MG63 (cell line): ENCODE measurements around the gene MTIF2. TPM values are rescaled to one million over a fixed set of nuclear protein-coding genes. Genes with fewer than 3 reads are reported as not detected.
"Not testable (repeated sequence)": the region's sequence is repeated elsewhere in the genome, so short reads cannot be mapped to it uniquely, and the experiment has no call there.

Experiments used
- DNase-seq: peaks from one replicate; pipeline ENCODE4 v3.0.0-alpha.2; 2020
- H3K27me3 ChIP-seq: fragments of 250-450 bp; sonication (Bioruptor Pico); 2 replicates; pipeline ENCODE4 v1.5.1; 2020; ENCODE audit warnings: mild to moderate bottlenecking, moderate library complexity
- H3K36me3 ChIP-seq: fragments of 250-450 bp; sonication (Bioruptor Pico); 2 replicates; pipeline ENCODE4 v1.5.1; 2020; ENCODE audit warnings: mild to moderate bottlenecking, moderate library complexity
- H3K4me3 ChIP-seq: fragments of 250-450 bp; sonication (Bioruptor Pico); 2 replicates; pipeline ENCODE4 v1.5.1; 2020; ENCODE audit warnings: mild to moderate bottlenecking, moderate library complexity
- H3K9me3 ChIP-seq: fragments of 250-450 bp; sonication (Bioruptor Pico); 2 replicates; pipeline ENCODE4 v1.5.1; 2020; ENCODE audit warnings: mild to moderate bottlenecking, moderate library complexity
- total RNA-seq: library from RNA; depleted of rRNA; stranded (reverse); fragments of >200 nt; shearing (Covaris generic); gene quantifications from 2 replicates; pipeline ENCODE4 v1.2.3, GENCODE V29; 2014; ENCODE audit warnings: low replicate concordance; rRNA removed

Gene MTIF2
- total RNA-seq, 1 experiment from 2014 or later: 40.6 TPM

- no peak for DNase-seq
These were observed 40.8 kb downstream of the MTIF2 start for GRCh38 chr2:55228226-55228563.

GRCh38 chr2:55227437-55228225, 41.4 kb downstream of the MTIF2 start:
- not testable (repeated sequence) for H3K9me3 ChIP-seq, H3K4me3 ChIP-seq, H3K27me3 ChIP-seq, DNase-seq
- H3K36me3 ChIP-seq: peaks cover 17% of the 10 kb centered on the region

More at GRCh38 chr2:55228226-55228563, 40.8 kb downstream of the MTIF2 start:
- Histone ChIP-seq H3K36me3 (peaks cover 23% of the 10 kb centered on the region), H3K4me3 (no peak overlapping the region), H3K27me3 (no peaks in the 10 kb centered on the region), H3K9me3 (no peaks in the 10 kb centered on the region)

DNA sequence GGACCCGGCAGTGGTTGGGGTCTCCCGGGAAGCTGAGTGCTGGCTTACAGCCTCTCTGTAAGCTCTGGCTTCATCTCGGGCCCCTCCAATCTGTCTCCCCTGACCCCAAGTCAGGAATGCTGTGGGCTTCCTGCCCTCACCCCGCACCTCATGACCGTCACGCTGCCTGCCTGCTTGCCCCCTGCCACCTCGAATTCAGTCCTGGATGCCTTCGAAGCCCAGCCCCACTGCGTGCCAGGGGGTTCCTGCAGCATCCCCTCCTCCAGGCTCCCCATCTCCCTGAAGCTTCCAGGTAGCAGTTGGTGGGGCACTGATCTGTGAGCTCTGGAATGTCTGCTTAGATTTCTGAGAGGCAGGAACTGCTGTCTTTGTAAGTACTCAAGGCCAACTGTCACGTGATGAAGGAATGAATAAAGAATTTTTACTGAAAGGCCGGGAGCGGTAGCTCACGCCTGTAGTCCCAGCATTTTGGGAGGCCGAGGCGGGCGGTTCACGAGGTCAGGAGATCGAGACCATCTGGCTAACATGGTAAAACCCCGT, 43.5 kb downstream of the MTIF2 start:
- Histone ChIP-seq H3K4me3 (no peak overlapping the region), H3K9me3 (no peaks in the 10 kb centered on the region), H3K27me3 (no peaks in the 10 kb centered on the region), H3K36me3 (peaks cover 17% of the 10 kb centered on the region)
- DNase-seq: no peak

DNA sequence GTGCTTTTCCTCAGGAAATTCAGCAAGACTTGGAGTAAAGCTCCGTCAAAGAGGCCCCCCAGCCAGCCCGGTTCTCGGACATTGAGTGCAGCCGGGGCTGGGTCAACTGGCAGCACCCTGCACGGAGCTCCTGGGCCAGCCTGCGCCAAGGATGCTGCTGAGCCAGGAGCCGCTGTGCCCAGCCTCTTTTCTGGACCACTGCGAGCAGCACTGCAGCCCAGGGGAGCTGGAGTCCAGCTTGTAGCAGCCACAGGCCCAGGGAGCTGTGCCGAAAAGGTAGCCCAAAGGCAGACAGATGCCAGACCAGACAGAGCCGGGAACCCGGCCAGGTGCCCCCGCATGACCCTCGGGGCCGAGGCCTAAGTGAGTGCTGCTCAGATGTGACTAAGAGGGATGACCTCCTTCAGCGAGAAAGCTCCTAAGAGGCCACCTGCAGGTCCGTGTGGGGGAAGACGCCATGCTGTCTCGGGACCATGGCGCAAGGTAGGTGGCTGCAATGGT, 44.2 kb downstream of the MTIF2 start:
- Histone ChIP-seq H3K36me3 (peaks cover 12% of the 10 kb centered on the region), H3K9me3 (no peaks in the 10 kb centered on the region), H3K4me3 (no peak overlapping the region), H3K27me3 (no peaks in the 10 kb centered on the region)
- DNase-seq: peak; percentile 49

DNA sequence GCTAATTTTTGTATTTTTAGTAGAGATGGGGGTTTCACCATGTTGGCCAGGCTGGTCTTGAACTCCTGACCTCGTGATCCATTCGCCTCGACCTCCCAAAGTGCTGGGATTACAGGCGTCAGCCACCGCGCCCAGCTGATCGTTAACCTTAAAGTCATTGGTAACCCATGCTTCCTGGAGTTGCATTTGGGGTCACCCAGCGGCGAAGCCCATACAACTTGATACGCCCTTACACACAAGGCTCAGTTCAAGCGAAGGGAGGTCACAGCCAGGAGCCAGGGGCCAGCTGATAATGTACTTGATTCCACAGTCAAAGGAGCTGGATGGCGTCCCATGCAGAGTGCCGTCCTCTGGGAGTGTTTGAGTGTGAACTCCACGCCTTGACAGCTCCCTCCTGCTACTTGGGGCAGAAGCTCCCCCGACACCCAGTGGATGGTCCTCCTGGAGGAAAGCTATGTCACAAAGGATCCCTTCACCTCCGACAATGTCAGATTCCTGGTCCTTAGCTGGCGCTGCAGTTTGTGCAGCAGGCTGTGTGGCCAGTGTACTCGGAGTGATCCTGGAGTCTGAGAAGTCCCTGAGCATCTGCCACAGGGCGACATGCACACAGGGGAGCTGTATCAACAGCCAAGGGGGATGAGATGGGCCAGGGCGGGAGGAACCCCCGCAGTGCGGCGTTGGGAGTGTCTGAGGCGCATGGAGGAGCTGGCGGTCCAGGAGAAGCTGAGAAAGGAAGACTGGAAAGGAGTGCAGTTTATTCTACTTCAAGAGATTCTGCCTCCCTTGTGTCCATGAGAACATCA, 44.9 kb downstream of the MTIF2 start:
- Histone ChIP-seq H3K9me3 (no peaks in the 10 kb centered on the region), H3K27me3 (no peaks in the 10 kb centered on the region), H3K36me3 (peaks cover 12% of the 10 kb centered on the region), H3K4me3 (no peak overlapping the region)
- DNase-seq: no peak

DNA sequence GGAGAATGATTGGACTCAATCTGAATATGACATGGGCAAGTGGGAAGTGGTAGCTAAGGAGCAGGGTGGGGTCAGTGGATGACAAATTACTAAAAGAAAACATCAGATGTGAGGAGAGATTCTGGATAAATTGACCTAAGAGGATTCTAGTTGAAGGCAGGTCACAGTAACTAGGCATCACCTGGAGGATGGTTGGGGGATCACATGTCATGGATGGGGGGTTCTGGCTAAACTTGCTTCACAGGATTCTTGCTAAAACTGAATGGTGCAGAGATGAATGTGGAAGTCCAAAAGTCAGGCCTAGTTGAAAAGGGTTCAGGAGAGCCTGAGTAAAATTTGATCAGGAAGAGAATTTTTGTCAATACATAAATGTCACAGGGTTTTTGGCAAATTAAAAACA, 55.2 kb downstream of the MTIF2 start:
- Histone ChIP-seq H3K27me3 (no peaks in the 10 kb centered on the region), H3K36me3 (no peaks in the 10 kb centered on the region), H3K4me3 (no peak overlapping the region), H3K9me3 (no peaks in the 10 kb centered on the region)
- no peak for DNase-seq

- Histone ChIP-seq H3K27me3 (no peaks in the 10 kb centered on the region), H3K9me3 (peaks cover 10% of the 10 kb centered on the region), H3K36me3 (peaks cover 11% of the 10 kb centered on the region), H3K4me3 (no peak overlapping the region)
- DNase-seq: no peak
These were observed 64.1 kb downstream of the MTIF2 start for GRCh38 chr2:55204950-55205349.

GRCh38 chr2:55204536-55204935, 64.5 kb downstream of the MTIF2 start:
- no peaks in the 10 kb centered on the region for H3K27me3 ChIP-seq
- H3K36me3 ChIP-seq: peaks cover 15% of the 10 kb centered on the region
- H3K4me3 ChIP-seq: no peak overlapping the region
- peaks cover 10% of the 10 kb centered on the region for H3K9me3 ChIP-seq
- no peak for DNase-seq

DNA sequence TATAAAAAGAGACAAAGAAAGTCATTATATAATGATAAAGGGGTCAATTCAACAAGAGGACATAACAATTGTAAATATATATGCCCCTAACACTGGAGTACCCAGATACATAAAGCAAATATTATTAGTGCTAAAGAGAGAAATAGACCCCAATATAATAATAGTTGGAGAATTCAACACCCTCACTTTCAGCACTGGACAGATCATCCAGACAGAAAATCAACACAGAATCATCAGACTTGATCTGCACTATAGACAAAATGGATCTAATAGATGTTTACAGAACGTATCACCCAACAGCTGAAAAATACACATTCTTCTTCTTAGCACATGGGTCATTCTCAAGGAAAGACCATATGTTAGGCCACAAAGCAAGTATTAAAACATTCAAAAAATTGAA, 68.6 kb downstream of the MTIF2 start:
- DNase-seq: no peak
- Histone ChIP-seq H3K9me3 (peaks cover 10% of the 10 kb centered on the region), H3K36me3 (peaks cover 18% of the 10 kb centered on the region)

GRCh38 chr2:55196526-55196925, 72.5 kb downstream of the MTIF2 start:
- DNase-seq: no peak
- H3K4me3 ChIP-seq: no peak overlapping the region
- H3K27me3 ChIP-seq: no peaks in the 10 kb centered on the region
- H3K36me3 ChIP-seq: peaks cover 10% of the 10 kb centered on the region
- H3K9me3 ChIP-seq: peaks cover 7% of the 10 kb centered on the region

More for the DNA sequence above, 68.6 kb downstream of the MTIF2 start:
- no peak overlapping the region for H3K4me3 ChIP-seq
- no peaks in the 10 kb centered on the region for H3K27me3 ChIP-seq

DNA sequence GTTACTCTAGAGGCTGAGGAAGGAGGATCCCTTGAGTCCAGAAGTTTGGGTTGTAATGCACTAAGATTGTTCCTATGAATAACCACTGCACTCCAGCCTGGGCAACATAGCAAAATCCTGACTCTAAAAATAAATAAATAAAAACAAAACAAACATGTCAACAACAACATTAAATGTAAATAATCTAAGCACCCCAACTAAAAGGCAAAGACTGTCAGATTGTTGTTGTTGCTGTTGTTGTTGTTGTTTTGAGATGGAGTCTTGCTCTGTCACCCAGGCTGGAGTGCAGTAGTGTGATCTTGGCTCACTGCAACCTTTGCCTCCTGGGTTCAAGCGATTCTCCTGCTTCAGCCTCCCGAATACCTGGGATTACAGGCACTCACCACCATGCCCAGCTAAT, 77.1 kb downstream of the MTIF2 start:
- H3K4me3 ChIP-seq, H3K27me3 ChIP-seq, H3K36me3 ChIP-seq, H3K9me3 ChIP-seq, DNase-seq: not testable (repeated sequence)

GRCh38 chr2:55186837-55187236, 82.2 kb downstream of the MTIF2 start:
- not testable (repeated sequence) for H3K4me3 ChIP-seq, DNase-seq, H3K36me3 ChIP-seq, H3K9me3 ChIP-seq, H3K27me3 ChIP-seq

Other genes starting within 250 kb of the MTIF2 start
- 304 and 433 TPM in 2 replicates for gene RTN4, start 218.8 kb downstream of the MTIF2 start, total RNA-seq
- gene CLHC1, start 36.9 kb downstream of the MTIF2 start, total RNA-seq: 2.3 and 3.2 TPM in 2 replicates
- gene RPS27A, start 36.5 kb downstream of the MTIF2 start, total RNA-seq: 1,753 and 2,210 TPM in 2 replicates
- gene CCDC88A, start 150.6 kb upstream of the MTIF2 start, total RNA-seq: 11.8 and 28.3 TPM in 2 replicates